NCI-H2107 treated with DMSO at 0.1 percent for 48 hours (cell line): ENCODE results near the gene TRPM3.

Experiments used
- DNase-seq: peaks from one replicate; lab custom pipeline; 2025; ENCODE audit not compliant: unreplicated experiment; lab: John Stamatoyannopoulos, UW

Gene TRPM3

GRCh38 chr9:70832492-70832891 is 288.9 kb downstream of the TRPM3 start:
- DNase-seq = no peak

- DNase-seq = no peak
Observed at GRCh38 chr9:70830618-70831017, 290.8 kb downstream of the TRPM3 start.

GRCh38 chr9:70829591-70830265 is 291.7 kb downstream of the TRPM3 start:
- no peak for DNase-seq

- DNase-seq = no peak
Observed at GRCh38 chr9:70826562-70826961, 294.9 kb downstream of the TRPM3 start.

- DNase-seq = no peak
Observed at GRCh38 chr9:70823284-70823683, 298.1 kb downstream of the TRPM3 start.

GRCh38 chr9:70817311-70817710 is 304.1 kb downstream of the TRPM3 start:
- no peak for DNase-seq

GRCh38 chr9:70816891-70817290 is 304.5 kb downstream of the TRPM3 start:
- DNase-seq = no peak

- DNase-seq = no peak
Observed at GRCh38 chr9:70816316-70816715, 305.1 kb downstream of the TRPM3 start.

GRCh38 chr9:70814597-70814996 is 306.8 kb downstream of the TRPM3 start:
- no peak for DNase-seq

GRCh38 chr9:70813141-70813540 is 308.3 kb downstream of the TRPM3 start:
- no peak for DNase-seq

- no peak for DNase-seq
Observed at GRCh38 chr9:70811638-70812037, 309.8 kb downstream of the TRPM3 start.

GRCh38 chr9:70806875-70807274 is 314.5 kb downstream of the TRPM3 start:
- no peak for DNase-seq

GRCh38 chr9:70805949-70806348 is 315.5 kb downstream of the TRPM3 start:
- no peak for DNase-seq

GRCh38 chr9:70802758-70803436 is 318.5 kb downstream of the TRPM3 start:
- no peak for DNase-seq

- DNase-seq = no peak
Observed at GRCh38 chr9:70802206-70802605, 319.2 kb downstream of the TRPM3 start.

GRCh38 chr9:70801181-70801829 is 320.1 kb downstream of the TRPM3 start:
- no peak for DNase-seq

GRCh38 chr9:70798018-70798417 is 323.4 kb downstream of the TRPM3 start:
- DNase-seq = no peak

- no peak for DNase-seq
Observed at GRCh38 chr9:70795841-70796240, 325.6 kb downstream of the TRPM3 start.

GRCh38 chr9:70792796-70793195 is 328.6 kb downstream of the TRPM3 start:
- no peak for DNase-seq

GRCh38 chr9:70791936-70792335 is 329.5 kb downstream of the TRPM3 start:
- DNase-seq = no peak

- no peak for DNase-seq
Observed at GRCh38 chr9:70789086-70789485, 332.3 kb downstream of the TRPM3 start.

- DNase-seq = no peak
Observed at GRCh38 chr9:70784456-70784855, 337.0 kb downstream of the TRPM3 start.
